HG03280 (cell line): ENCODE measurements around the gene SLCO6A1.
"Not testable (repeated sequence)": the region's sequence is repeated elsewhere in the genome, so short reads cannot be mapped to it uniquely, and the experiment has no call there.

Experiments
- ATAC-seq: cut with Tn5 transposase; IDR thresholded peaks from one replicate; pipeline ENCODE4 v1.9.1; 2021; ENCODE audit warnings: mild to moderate bottlenecking, moderate library complexity; ENCODE audit not compliant: unreplicated experiment

Gene SLCO6A1, protein sequence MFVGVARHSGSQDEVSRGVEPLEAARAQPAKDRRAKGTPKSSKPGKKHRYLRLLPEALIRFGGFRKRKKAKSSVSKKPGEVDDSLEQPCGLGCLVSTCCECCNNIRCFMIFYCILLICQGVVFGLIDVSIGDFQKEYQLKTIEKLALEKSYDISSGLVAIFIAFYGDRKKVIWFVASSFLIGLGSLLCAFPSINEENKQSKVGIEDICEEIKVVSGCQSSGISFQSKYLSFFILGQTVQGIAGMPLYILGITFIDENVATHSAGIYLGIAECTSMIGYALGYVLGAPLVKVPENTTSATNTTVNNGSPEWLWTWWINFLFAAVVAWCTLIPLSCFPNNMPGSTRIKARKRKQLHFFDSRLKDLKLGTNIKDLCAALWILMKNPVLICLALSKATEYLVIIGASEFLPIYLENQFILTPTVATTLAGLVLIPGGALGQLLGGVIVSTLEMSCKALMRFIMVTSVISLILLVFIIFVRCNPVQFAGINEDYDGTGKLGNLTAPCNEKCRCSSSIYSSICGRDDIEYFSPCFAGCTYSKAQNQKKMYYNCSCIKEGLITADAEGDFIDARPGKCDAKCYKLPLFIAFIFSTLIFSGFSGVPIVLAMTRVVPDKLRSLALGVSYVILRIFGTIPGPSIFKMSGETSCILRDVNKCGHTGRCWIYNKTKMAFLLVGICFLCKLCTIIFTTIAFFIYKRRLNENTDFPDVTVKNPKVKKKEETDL

DNA sequence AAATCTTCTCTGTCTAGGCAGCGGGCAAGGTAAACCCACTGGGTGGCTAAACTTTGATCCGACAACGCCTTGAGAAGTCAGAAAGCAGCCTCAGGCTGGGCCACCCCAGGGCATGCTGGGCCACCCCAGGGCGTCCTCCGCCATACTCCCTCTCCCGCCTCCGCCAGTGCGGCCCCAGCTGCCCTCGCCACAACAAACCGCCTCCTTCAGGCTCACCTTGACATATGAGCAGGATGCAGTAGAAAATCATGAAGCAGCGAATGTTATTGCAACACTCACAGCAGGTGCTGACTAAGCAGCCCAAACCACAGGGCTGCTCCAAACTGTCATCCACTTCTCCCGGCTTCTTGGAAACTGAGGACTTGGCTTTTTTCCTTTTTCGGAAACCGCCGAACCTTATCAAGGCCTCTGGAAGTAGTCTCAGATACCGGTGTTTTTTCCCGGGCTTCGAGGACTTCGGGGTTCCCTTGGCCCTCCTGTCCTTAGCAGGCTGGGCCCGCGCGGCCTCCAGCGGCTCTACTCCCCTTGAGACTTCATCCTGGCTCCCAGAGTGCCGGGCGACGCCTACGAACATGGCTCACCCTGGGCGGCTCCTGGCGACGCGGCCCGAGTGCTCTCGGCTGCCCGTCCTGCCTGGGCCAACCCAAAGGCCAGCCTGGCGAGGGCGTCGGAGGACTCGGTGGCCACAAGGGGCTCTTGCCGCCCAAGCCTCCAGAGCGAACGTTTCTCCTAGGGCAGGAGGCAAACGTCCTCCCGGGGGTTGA, at the start of gene SLCO6A1:
SLCO6A1 (minus strand) TSS at position 731 of the 764 bp plus-strand sequence; CDS start at position 574, 157 bp downstream.
- ATAC-seq, result no peak

- ATAC-seq, result no peak
Measured at GRCh38 chr5:102547141-102548035, 48.6 kb upstream of the SLCO6A1 start.

- ATAC-seq, result peak; percentile 81
Measured at GRCh38 chr5:102545175-102545574, 46.4 kb upstream of the SLCO6A1 start.

DNA sequence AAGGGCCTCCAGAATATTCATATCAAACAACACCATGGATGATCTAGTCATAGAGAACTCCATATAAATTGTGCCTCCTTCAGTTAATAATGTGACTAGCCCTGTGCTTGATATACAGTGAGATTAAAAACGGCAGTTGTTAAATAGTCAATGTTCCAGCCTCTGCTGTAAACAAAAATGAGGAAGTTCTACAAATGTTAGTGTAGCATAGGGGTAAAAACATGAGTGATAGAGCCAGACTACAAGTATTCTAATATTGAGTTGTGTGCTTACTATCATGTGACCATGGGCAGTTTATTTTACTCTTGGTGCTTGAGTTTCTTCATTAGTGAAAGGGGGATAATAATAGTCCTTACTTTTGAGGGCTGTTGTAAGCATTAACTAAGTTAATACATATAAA, 43.3 kb upstream of the SLCO6A1 start:
- ATAC-seq, result no peak

DNA sequence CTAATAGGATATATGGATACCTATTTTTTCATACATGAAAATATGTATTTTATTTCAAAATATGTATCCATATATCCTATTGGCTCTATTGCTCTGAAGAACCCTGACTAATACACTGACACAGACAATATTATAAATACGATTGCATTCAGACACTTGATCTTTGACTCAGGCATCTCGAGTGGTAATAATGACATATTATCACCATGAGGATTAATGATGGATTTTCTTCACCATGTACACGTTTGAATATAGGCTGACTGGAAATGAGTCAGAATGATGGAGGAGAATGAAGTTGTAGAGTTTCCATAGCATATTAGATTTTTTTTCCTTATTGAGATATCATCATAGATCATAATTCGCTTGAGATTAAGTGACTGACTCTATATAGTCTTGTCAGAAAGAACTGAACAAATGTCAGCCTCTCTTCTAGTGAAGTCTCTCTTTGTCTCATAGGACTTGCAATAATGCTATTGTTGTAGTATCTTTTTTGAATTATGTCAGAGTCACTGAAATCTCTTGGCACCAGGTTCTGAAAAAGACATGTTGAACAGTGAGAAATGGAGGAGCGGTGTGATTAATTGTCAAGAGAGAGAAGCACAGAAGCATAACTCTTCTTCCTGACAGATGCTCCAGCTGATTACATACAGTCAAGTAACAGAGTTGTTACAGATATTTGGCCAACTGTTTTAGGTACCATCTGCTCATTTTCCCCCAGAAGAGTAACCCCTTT, 41.4 kb upstream of the SLCO6A1 start:
- no peak for ATAC-seq

DNA sequence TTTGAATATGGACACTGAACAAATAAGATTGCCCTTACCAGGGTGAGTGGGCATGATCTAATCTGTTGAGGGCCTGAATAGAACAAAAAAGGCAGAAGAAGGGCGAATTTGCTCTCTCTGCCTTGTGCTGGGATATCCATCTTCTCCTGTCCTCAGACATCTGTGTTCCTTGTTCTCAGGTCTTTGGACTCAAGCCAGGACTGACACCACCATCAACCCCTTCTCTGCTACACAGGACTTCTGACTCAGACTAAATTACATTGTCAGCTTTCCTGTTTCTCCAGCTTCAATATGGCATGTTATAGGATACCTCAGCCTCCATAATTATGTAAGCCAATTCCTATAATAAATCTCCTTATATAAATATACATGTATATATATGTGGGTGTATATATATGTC, 40.8 kb upstream of the SLCO6A1 start:
- no peak for ATAC-seq

- no peak for ATAC-seq
Measured at GRCh38 chr5:102537011-102537410, 38.2 kb upstream of the SLCO6A1 start.

DNA sequence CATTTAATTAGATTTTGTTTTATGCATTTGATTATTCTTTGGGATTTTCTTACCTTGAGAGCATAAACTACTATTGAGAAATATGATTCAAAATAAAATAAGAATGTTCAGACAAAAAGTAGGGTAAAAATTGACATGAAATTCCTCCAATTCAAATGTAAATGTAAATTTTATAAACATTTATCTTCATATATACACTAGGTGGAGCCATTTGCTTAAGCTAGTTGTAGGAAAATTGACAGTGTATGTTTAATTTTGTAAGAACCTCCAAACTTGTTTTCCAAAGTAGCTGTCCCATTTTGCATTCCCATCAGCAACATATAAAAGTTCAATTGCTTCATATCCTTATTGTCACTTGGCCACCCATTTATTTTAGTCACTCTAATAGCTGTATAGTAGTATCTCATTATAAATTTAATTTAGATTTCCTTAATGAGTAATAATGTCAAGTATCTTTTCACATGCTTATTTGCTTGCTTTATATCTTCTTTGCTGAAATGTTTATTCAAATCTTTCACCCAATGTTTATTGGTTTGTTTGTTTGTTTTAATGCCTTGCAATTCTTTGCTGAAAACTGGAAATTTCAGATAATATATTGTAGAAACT, 37.6 kb upstream of the SLCO6A1 start:
- ATAC-seq, result no peak

GRCh38 chr5:102532123-102532522, 33.3 kb upstream of the SLCO6A1 start:
- no peak for ATAC-seq

- no peak for ATAC-seq
Measured at GRCh38 chr5:102531506-102531905, 32.7 kb upstream of the SLCO6A1 start.

GRCh38 chr5:102529447-102529846, 30.6 kb upstream of the SLCO6A1 start:
- no peak for ATAC-seq

- no peak for ATAC-seq
Measured at GRCh38 chr5:102529031-102529430, 30.2 kb upstream of the SLCO6A1 start.

DNA sequence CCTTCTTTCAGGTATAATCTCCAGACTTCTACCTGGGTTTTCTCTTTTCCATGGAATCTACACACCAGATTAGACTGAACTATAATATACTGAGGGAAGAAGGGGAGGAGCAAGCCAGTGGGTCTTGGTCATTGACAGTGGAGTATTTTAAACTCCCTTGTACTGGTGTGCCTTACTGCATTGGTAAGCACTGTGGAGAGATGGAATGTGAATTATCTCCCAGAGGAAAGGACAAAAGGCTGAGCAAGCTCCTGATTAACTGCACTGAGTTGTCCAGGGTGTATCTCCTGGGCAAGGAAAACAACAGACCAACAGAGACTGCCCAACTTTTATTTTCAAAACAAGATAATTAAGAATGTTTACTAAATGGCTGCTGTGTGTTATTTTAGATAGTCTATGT, 29.8 kb upstream of the SLCO6A1 start:
- ATAC-seq, result no peak

GRCh38 chr5:102527547-102527946, 28.7 kb upstream of the SLCO6A1 start:
- ATAC-seq, result no peak

GRCh38 chr5:102523541-102524175, 24.9 kb upstream of the SLCO6A1 start:
- ATAC-seq, result peak; percentile 98

DNA sequence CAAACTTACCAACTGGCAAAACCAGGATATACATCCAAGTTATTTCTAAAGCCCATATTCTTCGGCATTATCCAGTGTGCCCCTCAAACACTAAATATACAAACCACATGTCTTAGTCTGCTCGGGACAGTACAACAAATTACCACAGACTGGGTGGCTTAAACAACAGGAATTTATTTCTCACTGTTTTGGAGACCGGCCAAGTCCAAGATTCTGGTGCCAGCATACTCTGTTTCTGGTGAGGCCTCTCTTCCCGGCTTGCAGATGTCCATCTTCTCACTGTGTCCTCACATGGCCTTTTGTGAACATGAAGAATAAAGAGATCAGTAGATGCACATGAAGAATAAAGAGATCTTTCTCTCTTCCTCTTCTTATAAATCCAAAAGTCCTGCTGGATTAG, 12.9 kb upstream of the SLCO6A1 start:
- no peak for ATAC-seq

DNA sequence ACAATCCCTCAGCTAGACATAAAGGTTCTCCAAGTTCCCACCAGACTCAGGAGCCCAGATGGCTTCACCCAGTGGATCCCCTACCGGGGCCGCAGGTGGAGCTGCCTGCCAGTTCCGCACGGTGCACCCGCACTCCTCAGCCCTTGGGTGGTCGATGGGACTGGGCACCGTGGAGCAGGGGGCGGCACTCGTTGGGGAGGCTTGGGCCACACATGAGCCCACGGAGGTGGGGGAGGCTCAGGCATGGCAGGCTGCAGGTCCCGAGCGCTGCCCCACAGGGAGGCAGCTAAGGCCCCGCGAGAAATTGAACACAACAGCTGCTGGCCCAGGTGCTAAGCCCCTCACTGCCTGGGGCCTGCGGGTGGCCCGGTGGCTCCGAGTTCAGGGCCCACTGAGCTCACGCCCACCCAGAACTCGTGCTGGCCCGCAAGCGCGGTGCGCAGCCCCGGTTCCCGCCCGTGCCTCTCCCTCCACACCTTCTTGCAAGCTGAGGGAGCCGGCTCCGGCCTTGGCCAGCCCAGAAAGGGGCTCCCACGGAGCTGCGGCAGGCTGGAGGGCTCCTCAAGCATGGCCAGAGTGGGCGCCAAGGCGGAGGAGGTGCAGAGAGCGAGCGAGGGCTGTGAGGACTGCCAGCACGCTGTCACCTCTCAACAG, 7.4 kb downstream of the SLCO6A1 start:
- ATAC-seq, result not testable (repeated sequence)

DNA sequence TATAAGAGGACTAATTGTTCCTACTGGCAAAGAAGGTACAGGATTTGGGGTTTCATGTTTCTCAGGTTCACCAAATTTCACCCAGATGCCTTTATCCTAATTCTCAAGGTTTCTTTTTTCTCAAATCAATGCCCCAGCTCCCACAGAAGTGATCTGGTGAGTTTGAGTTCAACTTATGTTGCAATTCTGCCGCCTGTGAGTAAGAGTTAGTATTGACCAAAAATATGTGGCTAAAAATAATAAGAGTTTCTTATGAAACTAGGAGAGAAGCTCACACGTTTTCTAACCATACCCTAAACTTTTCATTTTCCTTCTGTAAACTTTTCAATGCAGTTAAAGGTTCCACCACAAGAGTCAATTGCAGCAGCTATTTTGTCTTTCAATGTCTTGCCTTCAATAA, 15.1 kb downstream of the SLCO6A1 start:
- ATAC-seq, result no peak
